ENCODE data around the gene NRDC.

DNA sequence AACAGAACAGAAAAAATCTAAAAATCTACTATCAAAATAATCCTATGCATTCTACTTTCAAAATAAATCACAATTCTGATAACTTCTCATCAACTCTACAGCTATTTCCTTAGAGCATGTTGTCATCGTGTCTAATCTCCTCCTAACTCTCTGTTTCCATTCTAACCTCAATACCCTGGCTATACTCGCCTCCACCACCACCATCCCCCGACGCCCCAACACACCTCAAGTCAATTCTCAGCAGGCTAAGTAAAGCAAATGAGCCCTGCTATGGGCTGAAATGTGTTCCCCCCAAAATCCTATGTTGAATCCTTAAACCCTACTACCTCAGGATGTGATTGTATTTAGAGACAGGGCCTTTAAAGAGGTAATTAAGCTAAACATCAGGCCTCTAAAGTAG, 34.6 kb downstream of the NRDC start:
- no peak for TF ChIP-seq MTA1 (IDR thresholded peaks at IDR 0.05; ENCODE audit: borderline replicate concordance)
- no peak for TF ChIP-seq HDAC2 (IDR thresholded peaks at IDR 0.05)
- TF ChIP-seq ELF4 (CRISPR knock-in tag; IDR thresholded peaks at IDR 0.05), result no peak
- TF ChIP-seq, protein P1, sequence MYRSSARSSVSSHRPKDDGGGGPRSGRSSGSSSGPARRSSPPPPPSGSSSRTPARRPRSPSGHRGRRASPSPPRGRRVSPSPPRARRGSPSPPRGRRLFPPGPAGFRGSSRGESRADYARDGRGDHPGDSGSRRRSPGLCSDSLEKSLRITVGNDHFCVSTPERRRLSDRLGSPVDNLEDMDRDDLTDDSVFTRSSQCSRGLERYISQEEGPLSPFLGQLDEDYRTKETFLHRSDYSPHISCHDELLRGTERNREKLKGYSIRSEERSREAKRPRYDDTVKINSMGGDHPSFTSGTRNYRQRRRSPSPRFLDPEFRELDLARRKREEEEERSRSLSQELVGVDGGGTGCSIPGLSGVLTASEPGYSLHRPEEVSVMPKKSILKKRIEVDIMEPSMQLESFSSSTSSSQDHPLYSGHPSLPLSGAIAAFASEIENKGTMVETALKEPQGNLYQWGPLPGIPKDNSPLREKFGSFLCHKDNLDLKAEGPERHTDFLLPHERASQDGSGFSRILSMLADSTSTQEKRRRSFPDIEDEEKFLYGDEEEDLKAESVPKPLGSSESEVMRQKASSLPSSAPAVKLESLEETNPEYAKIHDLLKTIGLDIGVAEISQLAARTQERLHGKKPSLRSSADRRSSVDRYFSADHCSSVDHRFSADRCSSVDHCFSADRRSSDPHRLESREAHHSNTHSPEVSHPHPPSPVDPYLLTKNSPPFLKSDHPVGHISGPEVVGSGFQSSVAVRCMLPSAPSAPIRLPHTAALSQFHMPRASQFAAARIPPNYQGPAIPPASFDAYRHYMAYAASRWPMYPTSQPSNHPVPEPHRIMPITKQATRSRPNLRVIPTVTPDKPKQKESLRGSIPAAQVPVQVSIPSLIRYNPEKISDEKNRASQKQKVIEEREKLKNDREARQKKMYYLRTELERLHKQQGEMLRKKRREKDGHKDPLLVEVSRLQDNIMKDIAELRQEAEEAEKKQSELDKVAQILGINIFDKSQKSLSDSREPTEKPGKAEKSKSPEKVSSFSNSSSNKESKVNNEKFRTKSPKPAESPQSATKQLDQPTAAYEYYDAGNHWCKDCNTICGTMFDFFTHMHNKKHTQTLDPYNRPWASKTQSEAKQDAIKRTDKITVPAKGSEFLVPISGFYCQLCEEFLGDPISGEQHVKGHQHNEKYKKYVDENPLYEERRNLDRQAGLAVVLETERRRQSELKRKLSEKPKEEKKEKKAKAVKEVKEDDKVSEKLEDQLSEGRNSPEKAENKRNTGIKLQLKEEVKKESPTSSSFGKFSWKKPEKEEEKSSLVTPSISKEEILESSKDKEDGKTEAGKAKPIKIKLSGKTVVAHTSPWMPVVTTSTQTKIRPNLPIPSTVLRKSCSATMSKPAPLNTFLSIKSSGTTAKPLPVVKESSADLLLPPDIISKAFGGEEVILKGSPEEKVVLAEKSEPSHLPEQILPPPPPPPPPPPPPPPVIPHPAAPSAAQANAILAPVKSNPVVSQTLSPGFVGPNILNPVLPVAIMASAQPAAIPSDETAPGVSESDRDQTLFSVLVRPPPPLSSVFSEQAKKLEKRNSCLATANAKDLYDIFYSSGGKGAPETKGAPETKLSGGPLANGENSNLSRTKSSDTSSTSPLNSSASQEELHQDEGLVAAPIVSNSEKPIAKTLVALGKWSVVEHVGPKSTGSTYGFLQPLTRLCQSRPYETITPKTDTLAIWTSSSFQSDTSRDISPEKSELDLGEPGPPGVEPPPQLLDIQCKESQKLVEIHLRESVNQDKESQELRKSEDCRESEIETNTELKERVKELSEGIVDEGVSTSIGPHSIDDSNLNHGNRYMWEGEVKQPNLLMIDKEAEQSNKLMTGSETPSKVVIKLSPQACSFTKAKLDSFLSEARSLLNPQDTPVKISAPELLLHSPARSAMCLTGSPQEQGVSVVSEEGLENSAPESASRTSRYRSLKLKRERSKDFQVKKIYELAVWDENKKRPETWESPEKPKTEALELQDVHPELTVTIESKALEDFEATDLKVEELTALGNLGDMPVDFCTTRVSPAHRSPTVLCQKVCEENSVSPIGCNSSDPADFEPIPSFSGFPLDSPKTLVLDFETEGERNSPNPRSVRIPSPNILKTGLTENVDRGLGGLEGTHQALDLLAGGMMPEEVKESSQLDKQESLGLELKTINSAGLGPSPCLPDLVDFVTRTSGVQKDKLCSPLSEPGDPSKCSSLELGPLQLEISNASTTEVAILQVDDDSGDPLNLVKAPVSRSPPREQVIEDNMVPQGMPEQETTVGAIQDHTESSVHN (IDR thresholded peaks at IDR 0.05; ENCODE audit: borderline replicate concordance in 1 of 2, low read depth in 1 of 2), result no peak
- no peak for TF ChIP-seq XRCC5 (IDR thresholded peaks at IDR 0.05; ENCODE audit: low read depth, low read length)
- TF ChIP-seq, protein P2, sequence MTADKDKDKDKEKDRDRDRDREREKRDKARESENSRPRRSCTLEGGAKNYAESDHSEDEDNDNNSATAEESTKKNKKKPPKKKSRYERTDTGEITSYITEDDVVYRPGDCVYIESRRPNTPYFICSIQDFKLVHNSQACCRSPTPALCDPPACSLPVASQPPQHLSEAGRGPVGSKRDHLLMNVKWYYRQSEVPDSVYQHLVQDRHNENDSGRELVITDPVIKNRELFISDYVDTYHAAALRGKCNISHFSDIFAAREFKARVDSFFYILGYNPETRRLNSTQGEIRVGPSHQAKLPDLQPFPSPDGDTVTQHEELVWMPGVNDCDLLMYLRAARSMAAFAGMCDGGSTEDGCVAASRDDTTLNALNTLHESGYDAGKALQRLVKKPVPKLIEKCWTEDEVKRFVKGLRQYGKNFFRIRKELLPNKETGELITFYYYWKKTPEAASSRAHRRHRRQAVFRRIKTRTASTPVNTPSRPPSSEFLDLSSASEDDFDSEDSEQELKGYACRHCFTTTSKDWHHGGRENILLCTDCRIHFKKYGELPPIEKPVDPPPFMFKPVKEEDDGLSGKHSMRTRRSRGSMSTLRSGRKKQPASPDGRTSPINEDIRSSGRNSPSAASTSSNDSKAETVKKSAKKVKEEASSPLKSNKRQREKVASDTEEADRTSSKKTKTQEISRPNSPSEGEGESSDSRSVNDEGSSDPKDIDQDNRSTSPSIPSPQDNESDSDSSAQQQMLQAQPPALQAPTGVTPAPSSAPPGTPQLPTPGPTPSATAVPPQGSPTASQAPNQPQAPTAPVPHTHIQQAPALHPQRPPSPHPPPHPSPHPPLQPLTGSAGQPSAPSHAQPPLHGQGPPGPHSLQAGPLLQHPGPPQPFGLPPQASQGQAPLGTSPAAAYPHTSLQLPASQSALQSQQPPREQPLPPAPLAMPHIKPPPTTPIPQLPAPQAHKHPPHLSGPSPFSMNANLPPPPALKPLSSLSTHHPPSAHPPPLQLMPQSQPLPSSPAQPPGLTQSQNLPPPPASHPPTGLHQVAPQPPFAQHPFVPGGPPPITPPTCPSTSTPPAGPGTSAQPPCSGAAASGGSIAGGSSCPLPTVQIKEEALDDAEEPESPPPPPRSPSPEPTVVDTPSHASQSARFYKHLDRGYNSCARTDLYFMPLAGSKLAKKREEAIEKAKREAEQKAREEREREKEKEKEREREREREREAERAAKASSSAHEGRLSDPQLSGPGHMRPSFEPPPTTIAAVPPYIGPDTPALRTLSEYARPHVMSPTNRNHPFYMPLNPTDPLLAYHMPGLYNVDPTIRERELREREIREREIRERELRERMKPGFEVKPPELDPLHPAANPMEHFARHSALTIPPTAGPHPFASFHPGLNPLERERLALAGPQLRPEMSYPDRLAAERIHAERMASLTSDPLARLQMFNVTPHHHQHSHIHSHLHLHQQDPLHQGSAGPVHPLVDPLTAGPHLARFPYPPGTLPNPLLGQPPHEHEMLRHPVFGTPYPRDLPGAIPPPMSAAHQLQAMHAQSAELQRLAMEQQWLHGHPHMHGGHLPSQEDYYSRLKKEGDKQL (CRISPR knock-in tag; IDR thresholded peaks at IDR 0.05; ENCODE audit: borderline replicate concordance), result no peak
- no peak for TF ChIP-seq HDGF (IDR thresholded peaks at IDR 0.05)
- no peak for TF ChIP-seq ZNF140 (CRISPR knock-in tag; IDR thresholded peaks at IDR 0.05)
- no peak for TF ChIP-seq ERF (CRISPR knock-in tag; IDR thresholded peaks at IDR 0.05)
- no peak for TF ChIP-seq RCOR1 (IDR thresholded peaks at IDR 0.05; ENCODE audit: borderline replicate concordance in 1 of 2, low read depth in 2 of 2, low read length in 2 of 2)
